K562 (cell line): Measurements from ENCODE around the gene TBC1D10A.

Experiments
- CREB1 ChIP-seq, 2 experiments: sonication (generic) in 1 of 2; formaldehyde crosslinking in 1 of 2; IDR thresholded peaks; 2 replicates each; pipeline versions ENCODE4 v1.6.1 to v1.8.0; 2012 to 2022; ENCODE audit warnings: inconsistent platforms in 1 of 2, mild to moderate bottlenecking in 1 of 2, missing genetic modification reagents in 1 of 2, moderate library complexity in 1 of 2
- EZH2 ChIP-seq: IDR thresholded peaks from 2 replicates; pipeline ENCODE4 v1.6.1; 2012; ENCODE audit warnings: low read depth, mild to moderate bottlenecking, inconsistent platforms, low read length, borderline replicate concordance
- POLR2AphosphoS5 ChIP-seq: IDR thresholded peaks from 2 replicates; pipeline ENCODE4 v1.6.1; 2011; ENCODE audit warnings: mild to moderate bottlenecking, low read depth, low read length, moderate library complexity; ENCODE audit not compliant: control insufficient read depth, insufficient read depth
- RNF219 ChIP-seq: fragments of 250-450 bp; sonication (Bioruptor Pico); IDR thresholded peaks from 2 replicates; pipeline ENCODE4 v1.5.0; 2022; ENCODE audit warnings: mild to moderate bottlenecking
- SMAD2 ChIP-seq: fragments of 150-350 bp; IDR thresholded peaks from 2 replicates; pipeline ENCODE4 v1.6.1; 2014; ENCODE audit warnings: low read depth, mild to moderate bottlenecking, low read length
- ZNF143 ChIP-seq: sonication (generic); formaldehyde crosslinking; IDR thresholded peaks from 2 replicates; pipeline ENCODE4 v1.9.0; 2022; ENCODE audit warnings: mild to moderate bottlenecking, missing genetic modification reagents

DNA sequence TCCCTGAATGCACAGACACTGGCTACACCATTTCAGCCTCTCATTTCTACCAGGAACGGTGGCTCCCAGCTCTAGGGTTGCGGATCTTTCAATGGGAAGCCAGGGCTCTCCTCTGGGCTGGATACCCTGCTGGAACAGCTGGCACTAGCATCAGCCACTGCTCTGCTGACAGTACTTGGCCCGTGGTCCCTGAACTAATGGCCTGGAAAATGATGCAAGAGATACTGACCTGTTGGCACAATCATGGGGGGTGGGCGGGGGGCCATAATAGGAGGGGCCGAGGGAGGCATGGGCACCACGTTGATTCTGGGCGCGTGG lies 10.7 kb upstream of the TBC1D10A start:
- TF ChIP-seq RNF219 (CRISPR knock-in tag) = no peak
- no peak for TF ChIP-seq POLR2AphosphoS5
- TF ChIP-seq EZH2 = no peak
- TF ChIP-seq ZNF143 = no peak
- no peak for TF ChIP-seq CREB1 (IDR thresholded peaks at IDR 0.05)
- no peak for TF ChIP-seq CREB1 (CRISPR knock-in tag; IDR thresholded peaks at IDR 0.05)
- TF ChIP-seq SMAD2 = no peak
